ENCODE measurements around the gene LENG1. TPM values are rescaled to one million over a fixed set of nuclear protein-coding genes. Genes with fewer than 3 reads are reported as not detected.
"Not testable (repeated sequence)": the region's sequence is repeated elsewhere in the genome, so short reads cannot be mapped to it uniquely, and the experiment has no call there.

Gene LENG1
- total RNA-seq, 1 experiment from 2014 or later = 7.6 TPM

GRCh38 chr19:54196536-54196935 lies 37.0 kb upstream of the LENG1 start:
- no peak for TF ChIP-seq SIN3A (IDR thresholded peaks at IDR 0.05; ENCODE audit: low read depth)
- TF ChIP-seq CEBPB (IDR thresholded peaks at IDR 0.05; ENCODE audit: low read depth) = no peak
- TF ChIP-seq ELF1 (IDR thresholded peaks at IDR 0.05; ENCODE audit: borderline replicate concordance, low read depth) = no peak
- no peak for TF ChIP-seq ATF3 (IDR thresholded peaks at IDR 0.05)
- TF ChIP-seq POLR2A (IDR thresholded peaks at IDR 0.05; ENCODE audit: borderline replicate concordance, extremely low read depth, insufficient read depth, insufficient read length) = no peak
- no peak for TF ChIP-seq ZBTB33 (IDR thresholded peaks at IDR 0.05; ENCODE audit: extremely low read depth, insufficient replicate concordance, low read length)
- no peak for TF ChIP-seq FOSL1 (IDR thresholded peaks at IDR 0.05; ENCODE audit: low read depth)
- no peak for TF ChIP-seq CTCF (IDR thresholded peaks at IDR 0.05 in 2 of 3, conservative IDR thresholded peaks at IDR 0.05 in 1 of 3; ENCODE audit: borderline replicate concordance in 1 of 3, insufficient read depth in 1 of 3, low read depth in 2 of 3, low read length in 2 of 3)
- no peak for TF ChIP-seq CBX3 (IDR thresholded peaks at IDR 0.05; ENCODE audit: low read depth)
- TF ChIP-seq POLR2AphosphoS5 (IDR thresholded peaks at IDR 0.05; ENCODE audit: low read depth, low read length) = no peak
- TF ChIP-seq REST (IDR thresholded peaks at IDR 0.05; ENCODE audit: low read depth) = no peak
- no peak for TF ChIP-seq SP1 (IDR thresholded peaks at IDR 0.05; ENCODE audit: low read depth)
- H3K27me3 ChIP-seq (ENCODE audit: insufficient read depth, low read length) = no peaks in the 10 kb centered on the region
- H3K4me3 ChIP-seq (replicated peaks in 1 of 2; ENCODE audit: low read depth in 1 of 2, low read length in 2 of 2) = no peak overlapping the region
- CTCF ChIA-PET = interaction anchor here (0.7 kb wide), 1 partner anchor 100 kb away, joined by 3 read pairs; no protein-coding TSS in a partner anchor
- H3K9me2 ChIP-seq (ENCODE audit: insufficient read depth) = no peaks in the 10 kb centered on the region
- no peak overlapping the region for H3K9ac ChIP-seq (ENCODE audit: low read length)
- BruUV-seq (replicated peaks) = no TSS peak
- DNase-seq (ENCODE audit: low read depth, low spot score) (no peak), ATAC-seq (no peak)
- POLR2A ChIA-PET = no interaction called here
- no peak overlapping the region for H3K27ac ChIP-seq (ENCODE audit: low read depth, low read length)
- intact Hi-C loops (cut with micrococcal nuclease) = no loop called here
- H2AFZ ChIP-seq (ENCODE audit: low read depth, low read length, poor library complexity, severe bottlenecking) = no peak overlapping the region
- RAD21 ChIA-PET (ENCODE audit: low non-redundant PET in 1 of 2, low total read pairs in 2 of 2, uncharacterized antibody in 2 of 2, unreplicated experiment in 2 of 2) = no interaction called here
- H4K20me1 ChIP-seq (ENCODE audit: insufficient read depth) = peaks cover 2% of the 10 kb centered on the region; the same call in 1 of the 2 replicates
- peaks cover 12 to 22% of the 10 kb centered on the region in 2 experiments for H3K36me3 ChIP-seq (ENCODE audit: control insufficient read depth in 1 of 2, insufficient read depth in 2 of 2, low read length in 2 of 2)
- no peaks in the 10 kb centered on the region for H3K9me3 ChIP-seq (ENCODE audit: control insufficient read depth in 1 of 2, insufficient read depth in 1 of 2, low read depth in 1 of 2, low read length in 2 of 2)
- H3K4me1 ChIP-seq (ENCODE audit: control insufficient read depth in 1 of 2, insufficient read depth in 2 of 2, low read length in 2 of 2) = peaks cover 8 to 17% of the 10 kb centered on the region in 2 experiments; a peak in 3 of 4 replicates
- peaks cover 37% of the 10 kb centered on the region for H3K79me2 ChIP-seq (ENCODE audit: insufficient read depth, low read length)
- no peak overlapping the region for H3K4me2 ChIP-seq (ENCODE audit: low read length)

- Histone ChIP-seq H3K79me2 (ENCODE audit: insufficient read depth, low read length) (peaks cover 25% of the 10 kb centered on the region), H3K36me3 (ENCODE audit: control insufficient read depth in 1 of 2, insufficient read depth in 2 of 2, low read length in 2 of 2) (peaks cover 10 to 16% of the 10 kb centered on the region in 2 experiments), H3K4me1 (ENCODE audit: control insufficient read depth in 1 of 2, insufficient read depth in 2 of 2, low read length in 2 of 2) (peaks cover 8 to 12% of the 10 kb centered on the region in 2 experiments; a peak in 2 of 4 replicates)
- H4K20me1 ChIP-seq (ENCODE audit: insufficient read depth); POLR2A ChIA-PET; intact Hi-C loops (cut with micrococcal nuclease); DNase-seq (ENCODE audit: low read depth, low spot score); H3K27me3 ChIP-seq (ENCODE audit: insufficient read depth, low read length); H3K4me2 ChIP-seq (ENCODE audit: low read length); H3K9ac ChIP-seq (ENCODE audit: low read length); H3K27ac ChIP-seq (ENCODE audit: low read depth, low read length); ATAC-seq; BruUV-seq (replicated peaks); H3K9me2 ChIP-seq (ENCODE audit: insufficient read depth); H3K9me3 ChIP-seq (ENCODE audit: control insufficient read depth in 1 of 2, insufficient read depth in 1 of 2, low read depth in 1 of 2, low read length in 2 of 2); RAD21 ChIA-PET (ENCODE audit: low non-redundant PET in 1 of 2, low total read pairs in 2 of 2, uncharacterized antibody in 2 of 2, unreplicated experiment in 2 of 2); H3K4me3 ChIP-seq (replicated peaks in 1 of 2; ENCODE audit: low read depth in 1 of 2, low read length in 2 of 2); H2AFZ ChIP-seq (ENCODE audit: low read depth, low read length, poor library complexity, severe bottlenecking): not testable (repeated sequence)
- CTCF ChIA-PET = interaction anchor here (1.0 kb wide), 1 partner anchor 26 kb away, joined by 3 read pairs; no protein-coding TSS in a partner anchor
Measured at GRCh38 chr19:54194463-54194862, 34.9 kb upstream of the LENG1 start.

Data from HCT116 (cell line).